Measurements from ENCODE around the gene IGSF21.

Gene IGSF21

GRCh38 chr1:18119771-18120377, 12.3 kb downstream of the IGSF21 start:
- no peak for DNase-seq

GRCh38 chr1:18120638-18121037, 13.0 kb downstream of the IGSF21 start:
- no peak for DNase-seq

- DNase-seq = no peak
Observed at GRCh38 chr1:18121072-18121820, 13.6 kb downstream of the IGSF21 start.

- no peak for DNase-seq
Observed at GRCh38 chr1:18123467-18123992, 15.9 kb downstream of the IGSF21 start.

- DNase-seq = no peak
Observed at GRCh38 chr1:18124977-18125376, 17.4 kb downstream of the IGSF21 start.

GRCh38 chr1:18126616-18127015, 19.0 kb downstream of the IGSF21 start:
- DNase-seq = no peak

GRCh38 chr1:18128298-18128697, 20.7 kb downstream of the IGSF21 start:
- no peak for DNase-seq

GRCh38 chr1:18130356-18130755, 22.8 kb downstream of the IGSF21 start:
- no peak for DNase-seq

GRCh38 chr1:18132022-18132710, 24.6 kb downstream of the IGSF21 start:
- DNase-seq = no peak

- no peak for DNase-seq
Observed at GRCh38 chr1:18132711-18133541, 25.3 kb downstream of the IGSF21 start.

- DNase-seq = peak; percentile 26
Observed at GRCh38 chr1:18134324-18135046, 26.9 kb downstream of the IGSF21 start.

- DNase-seq = no peak
Observed at GRCh38 chr1:18137759-18138345, 30.3 kb downstream of the IGSF21 start.

- DNase-seq = no peak
Observed at GRCh38 chr1:18139198-18139981, 31.8 kb downstream of the IGSF21 start.

GRCh38 chr1:18140411-18140810, 32.8 kb downstream of the IGSF21 start:
- DNase-seq = no peak

- DNase-seq = no peak
Observed at GRCh38 chr1:18141661-18142060, 34.1 kb downstream of the IGSF21 start.

- no peak for DNase-seq
Observed at GRCh38 chr1:18142471-18142870, 34.9 kb downstream of the IGSF21 start.

- no peak for DNase-seq
Observed at GRCh38 chr1:18142969-18143368, 35.4 kb downstream of the IGSF21 start.

- DNase-seq = no peak
Observed at GRCh38 chr1:18144062-18144461, 36.5 kb downstream of the IGSF21 start.

GRCh38 chr1:18144916-18145647, 37.5 kb downstream of the IGSF21 start:
- DNase-seq = peak; percentile 81
